ENCODE results near the gene CXCL5.

DNA sequence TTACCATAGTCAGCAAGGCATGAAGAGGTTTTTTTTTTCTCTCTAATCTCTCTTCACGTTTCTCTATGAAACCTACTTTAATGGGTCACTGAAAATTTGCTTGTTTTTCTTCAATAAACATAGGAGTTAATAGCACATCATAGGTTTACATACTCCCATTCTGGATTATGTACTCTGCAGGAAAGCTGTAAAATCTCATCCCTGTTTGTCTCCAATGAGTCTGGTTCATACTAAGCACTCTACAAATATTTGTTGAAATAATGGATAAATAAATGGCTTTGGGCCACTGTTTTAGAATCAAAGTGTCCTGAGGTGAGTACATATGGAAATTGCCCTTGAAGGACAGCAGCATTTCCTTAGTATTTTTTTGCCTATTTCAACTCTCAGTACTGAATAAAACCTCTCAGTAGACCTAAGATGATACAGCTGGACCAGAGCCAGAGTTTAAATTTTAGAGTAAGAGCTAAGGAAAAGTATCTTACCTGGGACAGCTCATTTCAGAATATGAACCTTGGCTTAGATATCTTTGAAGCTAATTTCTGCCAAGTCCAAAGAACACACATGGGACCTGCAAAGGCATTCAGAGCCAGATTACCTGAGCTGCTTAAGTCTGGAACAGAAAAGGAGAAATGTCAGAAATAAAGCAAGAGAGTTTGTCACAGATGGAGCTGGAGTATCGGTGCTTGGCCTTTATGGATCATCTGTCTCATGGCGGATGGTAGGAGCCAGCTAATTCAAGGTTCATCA lies 51.1 kb downstream of the CXCL5 start:
- TF ChIP-seq EP300 (IDR thresholded peaks at IDR 0.05; ENCODE audit: low read depth) (no peak), POLR2A (IDR thresholded peaks at IDR 0.05) (no peak)
